IMR-90 (cell line): ENCODE data around the gene EPB41L3. TPM values are rescaled to one million over a fixed set of nuclear protein-coding genes. Genes with fewer than 3 reads are reported as not detected.

Experiments
- ATAC-seq: fragments of 200-7000 bp; cut with Tn5 transposase; 2 replicates; pipeline ENCODE4 v1.9.1; 2020; ENCODE audit warnings: low read depth, mild to moderate bottlenecking, moderate library complexity
- BruUV-seq: library from RNA; stranded (reverse); fragments of 400-500 nt; replicated peaks from 2 replicates; lab custom pipeline; 2021; lab: Mats Ljungman, UMichigan
- CTCF ChIA-PET: fragments of 300-600 bp; formaldehyde crosslinking; extraction: SDS; loops from one replicate; lab custom pipeline; 2021; ENCODE audit warnings: antibody characterized with exemption; lab: Yijun Ruan, JAX
- POLR2A ChIA-PET: fragments of 300-600 bp; sonication (Branson Sonifier 250); formaldehyde crosslinking; loops from one replicate; lab custom pipeline; 2022; ENCODE audit warnings: antibody characterized with exemption; ENCODE audit not compliant: unreplicated experiment; lab: Charles Lee
- DNase-seq: peaks from one replicate; pipeline ENCODE4 v3.0.0; 2013
- H2AFZ ChIP-seq: replicated peaks from 2 replicates; pipeline ENCODE3; 2013; ENCODE audit warnings: low read length, mild to moderate bottlenecking; ENCODE audit not compliant: poor library complexity
- H2AK5ac ChIP-seq: 2 replicates; pipeline ENCODE4 v1.6.1; 2013; ENCODE audit warnings: low read depth, low read length, inconsistent platforms
- H2AK9ac ChIP-seq: replicated peaks from 2 replicates; pipeline ENCODE3; 2013; ENCODE audit warnings: mild to moderate bottlenecking, low read depth, low read length, moderate library complexity; ENCODE audit not compliant: poor library complexity
- H2BK120ac ChIP-seq: 2 replicates; pipeline ENCODE4 v1.6.1; 2013; ENCODE audit warnings: low read depth, low read length, inconsistent platforms
- H2BK15ac ChIP-seq: 3 replicates; pipeline ENCODE4 v1.6.1; 2013; ENCODE audit warnings: low read depth, low read length, inconsistent platforms
- H2BK20ac ChIP-seq: 2 replicates; pipeline ENCODE4 v1.6.1; 2013; ENCODE audit warnings: low read depth, mild to moderate bottlenecking, inconsistent platforms, low read length, moderate library complexity
- H2BK5ac ChIP-seq: 2 replicates; pipeline ENCODE4 v1.6.1; 2013; ENCODE audit warnings: mild to moderate bottlenecking, low read depth, low read length, inconsistent platforms; ENCODE audit not compliant: poor library complexity, severe bottlenecking
- H3K14ac ChIP-seq: replicated peaks from 2 replicates; pipeline ENCODE4 v1.6.1; 2013; ENCODE audit warnings: low read depth, low read length, inconsistent platforms
- H3K18ac ChIP-seq: 2 replicates; pipeline ENCODE4 v1.6.1; 2013; ENCODE audit warnings: low read depth, low read length, control low read depth
- H3K23ac ChIP-seq: 2 replicates; pipeline ENCODE4 v1.6.1; 2013; ENCODE audit warnings: low read depth, low read length, inconsistent platforms
- H3K27ac ChIP-seq: 2 replicates; pipeline ENCODE4 v1.5.1; 2013; ENCODE audit warnings: mild to moderate bottlenecking, control low read depth, low read length; ENCODE audit not compliant: insufficient read depth
- H3K27me3 ChIP-seq: 2 replicates; pipeline ENCODE4 v1.6.1; 2013; ENCODE audit warnings: low read length; ENCODE audit not compliant: control insufficient read depth, insufficient read depth
- H3K36me3 ChIP-seq: 2 replicates; pipeline ENCODE4 v1.6.1; 2013; ENCODE audit warnings: low read length, mixed read lengths; ENCODE audit not compliant: control insufficient read depth, insufficient read depth
- H3K4ac ChIP-seq: 2 replicates; pipeline ENCODE4 v1.6.1; 2013; ENCODE audit warnings: low read depth, low read length, inconsistent platforms
- H3K4me1 ChIP-seq: 2 replicates; pipeline ENCODE4 v1.6.1; 2013; ENCODE audit warnings: low read length, mixed read lengths; ENCODE audit not compliant: control insufficient read depth, insufficient read depth
- H3K4me2 ChIP-seq: 2 replicates; pipeline ENCODE4 v1.6.1; 2013; ENCODE audit warnings: low read depth, mild to moderate bottlenecking, control low read depth, low read length, moderate library complexity
- H3K4me3 ChIP-seq: 2 replicates; pipeline ENCODE4 v1.5.1; 2013; ENCODE audit warnings: low read depth, mild to moderate bottlenecking, control low read depth, low read length, moderate library complexity; ENCODE audit not compliant: insufficient read depth
- H3K56ac ChIP-seq: 2 replicates; pipeline ENCODE4 v1.6.1; 2013; ENCODE audit warnings: low read length, inconsistent platforms; ENCODE audit not compliant: insufficient read depth; ENCODE audit errors: extremely low read depth
- H3K79me1 ChIP-seq, 2 experiments: 2 replicates each; pipeline ENCODE4 v1.6.1; 2013; ENCODE audit warnings: low read length in 2 of 2, inconsistent platforms in 1 of 2, low read depth in 1 of 2
- H3K9ac ChIP-seq: 2 replicates; pipeline ENCODE4 v1.6.1; 2013; ENCODE audit warnings: low read depth, low read length, control low read depth
- H3K9me1 ChIP-seq: 2 replicates; pipeline ENCODE4 v1.6.1; 2013; ENCODE audit warnings: low read length, inconsistent platforms; ENCODE audit not compliant: insufficient read depth
- H3K9me3 ChIP-seq: 2 replicates; pipeline ENCODE4 v1.6.1; 2013; ENCODE audit warnings: low read length; ENCODE audit not compliant: control insufficient read depth, insufficient read depth
- H4K20me1 ChIP-seq: 2 replicates; pipeline ENCODE4 v1.6.1; 2013; ENCODE audit warnings: low read length, inconsistent platforms; ENCODE audit not compliant: insufficient read depth
- H4K5ac ChIP-seq: 2 replicates; pipeline ENCODE4 v1.6.1; 2013; ENCODE audit warnings: mild to moderate bottlenecking, low read depth, low read length, control low read depth
- H4K8ac ChIP-seq, 2 experiments: 2 replicates each; pipeline ENCODE4 v1.6.1; 2013; ENCODE audit warnings: low read depth in 2 of 2, low read length in 2 of 2, control low read depth in 1 of 2, inconsistent platforms in 1 of 2
- H4K91ac ChIP-seq: 2 replicates; pipeline ENCODE4 v1.6.1; 2013; ENCODE audit warnings: low read depth, low read length, inconsistent platforms; ENCODE audit not compliant: insufficient read depth
- CEBPB ChIP-seq: IDR thresholded peaks from 2 replicates; pipeline ENCODE4 v1.6.1; 2012; ENCODE audit warnings: low read depth, low read length, improper control_type of control experiment
- RCOR1 ChIP-seq: IDR thresholded peaks from 2 replicates; pipeline ENCODE4 v1.6.1; 2012; ENCODE audit warnings: mild to moderate bottlenecking, low read length, improper control_type of control experiment; ENCODE audit not compliant: insufficient replicate concordance
- RFX5 ChIP-seq: IDR thresholded peaks from 2 replicates; pipeline ENCODE4 v1.8.0; 2012; ENCODE audit warnings: low read depth, mild to moderate bottlenecking, low read length, moderate library complexity
- whole genome bisulfite sequencing, 2 experiments: methylation state at CpG; one replicate each; pipeline versions ENCODE4 v1.1.5 to v1.1.7; 2013; ENCODE audit warnings: missing lambda C conversion rate in 2 of 2; ENCODE audit not compliant: insufficient read length in 1 of 2; ENCODE audit errors: extremely low coverage in 2 of 2; 5-methylcytosine and 5-hydroxymethylcytosine counted together
- dilution Hi-C: fragments of 300-500 bp; cut with HindIII; formaldehyde crosslinking; loops from one replicate; pipeline ENCODE4 v1.14.3; 2018; ENCODE audit warnings: low sequenced_read_pairs; ENCODE audit not compliant: unreplicated experiment
- in situ Hi-C: fragments of 300-500 bp; cut with MboI; formaldehyde crosslinking; loops from 3 replicates; pipeline ENCODE4 v1.14.3; 2019; ENCODE audit warnings: low sequenced_read_pairs, inconsistent platforms, mixed read lengths
- intact Hi-C: fragments of 100-400 bp; cut with micrococcal nuclease; formaldehyde crosslinking; loops from 2 replicates; pipeline ENCODE4 v1.10.0; 2022
- polyA plus RNA-seq, 3 experiments: library from polyadenylated mRNA; depleted of rRNA; stranded (reverse); fragments of >200 nt; gene quantifications; 2 replicates each; pipeline ENCODE4 v1.2.3, GENCODE V29; 2012; ENCODE audit warnings: low replicate concordance in 1 of 3
- total RNA-seq: library from RNA; depleted of rRNA; stranded (reverse); fragments of >200 nt; gene quantifications from 2 replicates; pipeline ENCODE4 v1.2.3, GENCODE V29; 2012
- TF ChIP-seq, protein P1 (sequence below): fragments of 150-350 bp; IDR thresholded peaks from 2 replicates; pipeline ENCODE4 v1.6.1; 2017; ENCODE audit warnings: mild to moderate bottlenecking, antibody characterized with exemption, low read length, low read depth

EPB41L3 gene
- total and polyA plus RNA-seq, 2 of the 4 experiments (the other 2 are of a cell fraction), result 36.6 to 70.3 TPM

DNA sequence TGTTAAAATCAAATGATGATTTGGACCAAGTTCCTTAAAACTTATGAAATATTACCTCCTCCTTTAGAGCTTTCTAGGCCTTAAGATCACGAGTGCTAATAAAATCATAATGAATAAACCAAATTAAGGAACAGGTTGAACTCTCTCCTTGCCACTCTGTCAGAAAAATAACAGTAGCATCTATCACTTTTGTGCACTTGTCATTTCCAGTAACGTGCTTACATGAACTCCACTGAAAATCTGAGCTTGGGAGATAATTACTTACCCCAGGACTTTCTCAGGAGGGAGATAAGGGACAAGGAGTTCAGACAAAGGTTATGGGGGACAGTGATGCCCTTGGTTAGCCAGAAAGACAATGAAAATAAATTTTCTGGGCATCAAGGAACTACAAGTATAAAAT, 36.0 kb downstream of the EPB41L3 start:
- DNase-seq, result no peak
- dilution Hi-C loops, result no loop called here

More for the DNA sequence above, 36.0 kb downstream of the EPB41L3 start:
- H4K91ac ChIP-seq, result no peak overlapping the region
- no peak overlapping the region for H4K8ac ChIP-seq
- no peaks in the 10 kb centered on the region for H3K9me3 ChIP-seq
- no peak overlapping the region for H2AK5ac ChIP-seq
- no peaks in the 10 kb centered on the region for H3K36me3 ChIP-seq
- ChIA-PET CTCF (interaction anchor here (0.6 kb wide), 1 partner anchor 25 kb away, joined by 4 read pairs; no protein-coding TSS in a partner anchor), POLR2A (no interaction called here)
- H3K9ac ChIP-seq, result no peak overlapping the region
- TF ChIP-seq RFX5 (no peak), CEBPB (no peak), RCOR1 (no peak)
- TF ChIP-seq, protein P1, sequence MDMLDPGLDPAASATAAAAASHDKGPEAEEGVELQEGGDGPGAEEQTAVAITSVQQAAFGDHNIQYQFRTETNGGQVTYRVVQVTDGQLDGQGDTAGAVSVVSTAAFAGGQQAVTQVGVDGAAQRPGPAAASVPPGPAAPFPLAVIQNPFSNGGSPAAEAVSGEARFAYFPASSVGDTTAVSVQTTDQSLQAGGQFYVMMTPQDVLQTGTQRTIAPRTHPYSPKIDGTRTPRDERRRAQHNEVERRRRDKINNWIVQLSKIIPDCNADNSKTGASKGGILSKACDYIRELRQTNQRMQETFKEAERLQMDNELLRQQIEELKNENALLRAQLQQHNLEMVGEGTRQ, result no peak
- BruUV-seq, result no TSS peak
- no peak overlapping the region for H2BK15ac ChIP-seq
- no peak overlapping the region for H3K4me2 ChIP-seq
- no peaks in the 10 kb centered on the region for H3K9me1 ChIP-seq
- H4K20me1 ChIP-seq, result peaks cover 19% of the 10 kb centered on the region; the same call in 1 of the 2 replicates
- intact Hi-C loops (no loop called here), in situ Hi-C loops (no loop called here)
- WGBS, 2 experiments, result no CpG with 5 or more reads among the region's 2 CpGs
- no peak overlapping the region for H3K14ac ChIP-seq
- H3K23ac ChIP-seq, result no peak overlapping the region
- no peak overlapping the region for H3K18ac ChIP-seq
- no peak overlapping the region for H4K5ac ChIP-seq
- no peak overlapping the region for H2BK20ac ChIP-seq
- H3K56ac ChIP-seq, result no peak overlapping the region
- H2BK120ac ChIP-seq, result no peak overlapping the region
- H2BK5ac ChIP-seq, result no peak overlapping the region
- H2AFZ ChIP-seq, result no peak overlapping the region
- H3K27me3 ChIP-seq, result no peaks in the 10 kb centered on the region
- H3K4me3 ChIP-seq, result no peak overlapping the region
- H3K4me1 ChIP-seq, result peaks cover 5% of the 10 kb centered on the region
- H3K4ac ChIP-seq, result no peak overlapping the region
- ATAC-seq, result no peak
- peaks cover 0 to 40% of the 10 kb centered on the region in 2 experiments; a peak in 3 of 4 replicates for H3K79me1 ChIP-seq
- H2AK9ac ChIP-seq, result no peak overlapping the region
- no peak overlapping the region for H3K27ac ChIP-seq
